Mucosa of gallbladder (tissue), 1 donor: ENCODE measurements around the gene IMMP2L. TPM values are rescaled to one million over a fixed set of nuclear protein-coding genes. Genes with fewer than 3 reads are reported as not detected.
"Not testable (repeated sequence)": the region's sequence is repeated elsewhere in the genome, so short reads cannot be mapped to it uniquely, and the experiment has no call there.

Experiments
- DNase-seq: peaks from one replicate; pipeline ENCODE4 v3.0.0-alpha.2; 2020; ENCODE audit warnings: low spot score
- total RNA-seq: library from RNA; stranded (reverse); gene quantifications from one replicate; pipeline ENCODE4 v1.2.1, GENCODE V29; 2021
- donor health status: DM: no; HTN: no; CAD: no.

The IMMP2L gene
- total RNA-seq, 1 donor from 2014 or later: 19.7 TPM

DNA sequence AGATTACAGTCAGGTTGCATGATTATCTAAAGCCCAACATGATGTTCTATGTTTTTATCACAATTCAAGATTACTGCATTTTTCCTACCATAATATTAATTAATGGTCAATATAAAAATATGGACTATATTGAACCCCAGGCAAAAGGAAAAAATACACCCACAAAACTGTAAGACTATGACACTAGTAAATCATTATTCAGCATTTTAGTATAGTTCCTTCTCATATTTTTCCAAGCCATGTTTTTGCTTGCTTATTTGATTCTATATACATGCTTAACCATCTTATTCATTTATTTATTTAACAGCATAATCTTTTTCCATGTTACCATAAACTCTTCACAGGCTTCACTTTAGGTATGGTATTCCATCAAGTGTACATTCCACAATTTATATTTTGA is 101.6 kb downstream of the IMMP2L start:
- no peak for DNase-seq

GRCh38 chr7:111459757-111460280 is 102.5 kb downstream of the IMMP2L start:
- DNase-seq: no peak

GRCh38 chr7:111459065-111459756 is 103.1 kb downstream of the IMMP2L start:
- DNase-seq: no peak

- not testable (repeated sequence) for DNase-seq
Measured at GRCh38 chr7:111450705-111451104, 111.6 kb downstream of the IMMP2L start.

DNA sequence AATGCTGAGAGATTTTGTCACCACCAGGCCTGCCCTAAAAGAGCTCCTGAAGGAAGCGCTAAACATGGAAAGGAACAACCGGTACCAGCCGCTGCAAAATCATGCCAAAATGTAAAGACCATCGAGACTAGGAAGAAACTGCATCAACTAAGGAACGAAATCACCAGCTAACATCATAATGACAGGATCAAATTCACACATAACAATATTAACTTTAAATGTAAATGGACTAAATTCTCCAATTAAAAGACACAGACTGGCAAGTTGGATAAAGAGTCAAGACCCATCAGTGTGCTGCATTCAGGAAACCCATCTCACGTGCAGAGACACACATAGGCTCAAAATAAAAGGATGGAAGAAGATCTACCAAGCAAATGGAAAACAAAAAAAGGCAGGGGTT is 114.8 kb downstream of the IMMP2L start:
- not testable (repeated sequence) for DNase-seq

GRCh38 chr7:111439977-111440376 is 122.3 kb downstream of the IMMP2L start:
- no peak for DNase-seq

GRCh38 chr7:111438369-111439289 is 123.7 kb downstream of the IMMP2L start:
- no peak for DNase-seq

DNA sequence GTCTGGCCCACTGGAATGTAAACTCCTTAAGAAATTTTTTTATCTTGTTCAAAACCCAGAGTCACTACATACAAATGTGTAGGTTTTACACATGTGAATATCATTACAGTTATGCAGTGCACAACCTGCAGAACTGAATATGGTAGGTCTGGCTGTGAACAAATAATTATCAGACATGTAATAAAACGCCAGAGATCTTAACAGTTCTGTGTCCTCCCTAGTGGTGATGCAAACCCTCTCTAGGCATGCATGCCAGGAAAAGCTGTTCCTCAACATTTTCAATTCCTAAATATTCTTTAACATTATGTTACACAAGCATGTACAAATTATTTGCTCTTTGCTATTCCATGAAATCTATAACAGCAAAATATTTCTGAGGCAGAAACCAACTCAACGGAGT is 124.6 kb downstream of the IMMP2L start:
- no peak for DNase-seq

DNA sequence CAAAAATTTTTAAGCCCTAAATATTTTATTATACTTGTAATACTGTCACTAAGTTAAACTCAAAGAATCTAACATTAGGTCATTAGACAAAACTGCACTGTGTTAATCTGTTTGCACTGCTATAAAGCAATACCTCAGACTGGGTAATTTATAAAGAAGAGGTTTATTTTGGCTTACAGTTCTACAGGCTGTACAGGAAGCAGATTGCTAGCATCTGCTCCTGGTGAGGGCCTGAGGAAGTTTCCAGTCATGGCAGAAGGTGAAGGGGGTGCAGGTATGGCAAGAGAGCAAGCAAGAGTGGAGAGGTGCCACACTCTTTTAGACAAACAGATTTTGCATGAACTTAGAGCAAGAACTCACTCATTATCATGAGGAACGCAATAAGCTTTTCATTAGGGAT is 125.7 kb downstream of the IMMP2L start:
- no peak for DNase-seq

GRCh38 chr7:111433426-111433825 is 128.9 kb downstream of the IMMP2L start:
- DNase-seq: no peak

DNA sequence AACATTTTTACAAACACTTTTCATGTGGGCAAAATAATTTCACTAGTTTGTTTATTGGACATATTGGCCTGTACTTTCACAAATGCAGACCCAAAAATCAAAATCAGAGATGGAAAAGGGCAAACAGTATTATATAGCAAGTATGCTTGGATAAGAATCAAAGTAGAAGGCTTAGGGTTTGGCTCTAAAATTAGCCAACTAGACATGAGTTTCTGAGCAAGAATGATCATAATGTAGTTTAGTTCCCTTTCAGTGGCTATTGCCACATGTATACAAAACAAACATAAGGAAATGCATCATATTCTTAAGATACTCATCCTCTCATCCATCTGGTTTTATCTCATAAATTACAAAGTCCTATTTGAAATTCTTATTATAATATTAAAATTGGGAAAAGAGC is 132.5 kb downstream of the IMMP2L start:
- no peak for DNase-seq

DNA sequence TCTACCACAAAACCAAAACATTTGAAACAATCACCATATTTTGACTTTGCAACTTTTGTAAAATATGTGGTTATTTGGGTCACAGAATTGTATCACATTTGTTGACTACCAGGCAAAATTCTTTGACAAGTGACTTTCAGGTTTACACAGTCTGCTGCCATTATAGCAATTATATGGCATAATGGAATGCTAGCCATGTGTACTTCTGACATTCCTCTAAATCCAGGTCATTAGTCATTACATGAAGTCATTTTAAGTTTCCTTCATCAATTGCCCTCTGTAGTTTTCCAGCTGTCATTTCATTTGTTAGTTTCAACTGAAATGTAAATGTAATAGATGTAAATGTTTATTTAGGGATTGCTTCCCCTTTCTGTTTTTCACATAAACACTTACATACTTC is 137.5 kb downstream of the IMMP2L start:
- no peak for DNase-seq

DNA sequence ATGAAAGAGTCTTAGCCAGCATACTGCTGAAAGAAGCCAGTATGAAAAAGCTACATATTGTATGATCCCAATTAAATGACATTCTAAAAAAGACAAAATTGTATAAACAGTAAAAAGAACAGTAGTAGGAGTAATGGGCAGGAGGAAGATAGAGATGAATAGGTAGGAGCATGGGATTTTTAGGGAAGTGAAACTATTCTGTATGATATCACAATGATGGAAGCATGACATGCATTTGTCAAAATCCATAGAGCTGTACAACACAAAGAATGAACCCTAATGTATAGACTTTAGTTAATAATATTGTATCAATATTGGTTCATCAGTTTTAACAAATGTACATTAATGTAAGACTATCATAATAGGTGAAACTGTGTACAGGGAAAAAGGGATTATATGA is 147.9 kb downstream of the IMMP2L start:
- DNase-seq: no peak

DNA sequence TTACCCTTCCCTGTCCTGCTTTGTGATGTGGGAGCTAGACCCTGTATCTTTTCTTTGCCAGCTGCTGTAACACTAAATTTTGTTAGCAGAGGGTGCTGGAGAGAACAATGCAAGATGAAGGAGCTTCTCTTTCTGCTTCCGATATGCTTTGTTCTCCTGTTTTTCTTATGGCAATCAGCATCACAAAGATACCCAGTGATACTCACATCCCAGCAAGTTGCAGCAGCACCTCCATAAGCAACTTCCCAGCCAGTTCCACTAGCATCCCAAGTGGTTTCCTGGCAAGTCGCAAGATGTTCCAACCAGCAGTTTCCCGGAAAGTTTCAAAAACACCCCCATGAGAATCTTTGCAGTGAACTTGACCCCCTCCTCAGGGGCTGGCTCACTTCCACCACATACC is 148.6 kb downstream of the IMMP2L start:
- no peak for DNase-seq

GRCh38 chr7:111410899-111411298 is 151.4 kb downstream of the IMMP2L start:
- DNase-seq: no peak

DNA sequence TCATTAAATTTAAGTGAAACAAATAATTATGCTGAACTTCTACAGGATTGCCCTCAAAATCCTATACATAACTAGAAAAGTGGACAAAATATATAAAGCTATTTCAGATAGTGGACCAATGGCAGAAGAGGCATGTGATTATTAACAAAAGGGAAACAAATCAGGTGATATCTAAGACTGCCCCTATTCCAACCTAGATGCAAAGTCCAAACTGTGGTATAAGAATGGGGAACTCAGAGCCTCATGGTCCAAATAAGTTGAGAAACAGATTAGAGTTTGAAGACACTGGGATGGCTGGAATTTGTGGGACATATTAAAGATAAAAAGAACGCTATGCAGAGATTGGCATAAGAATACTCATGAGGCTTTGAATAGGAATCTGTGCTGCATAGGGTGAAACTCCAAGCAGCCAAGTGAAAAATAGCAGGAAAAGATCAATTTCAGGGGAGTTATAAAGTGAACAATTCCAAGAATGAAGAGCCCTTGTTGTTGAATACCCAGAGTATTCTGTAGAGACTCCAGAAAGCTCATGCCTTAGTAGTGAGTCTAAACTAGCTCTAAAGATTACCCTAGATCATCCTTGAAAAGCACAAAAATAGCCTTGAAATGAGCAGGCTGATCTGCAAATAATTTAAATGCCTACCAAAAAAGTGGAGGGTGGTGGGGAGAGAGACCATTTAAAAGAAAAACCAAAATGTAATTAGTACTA is 152.4 kb downstream of the IMMP2L start:
- DNase-seq: no peak

DNA sequence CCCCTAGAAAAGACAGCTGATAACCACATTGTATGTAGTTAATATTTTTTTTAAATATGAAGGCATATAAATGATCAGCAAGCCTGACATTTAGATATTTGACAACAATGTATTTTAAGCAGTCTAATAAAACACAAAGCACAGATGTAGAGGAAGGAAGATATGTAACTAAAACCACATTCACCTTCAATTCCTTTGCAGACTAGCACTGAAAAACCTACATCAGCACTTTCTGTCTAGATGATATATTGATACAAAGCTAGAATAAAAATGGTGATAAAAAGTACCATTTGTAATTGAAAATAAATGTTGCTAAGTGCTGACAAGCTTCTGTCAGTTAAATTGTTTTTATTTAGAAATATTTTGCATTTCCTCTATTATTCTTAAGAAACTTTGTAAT is 153.6 kb downstream of the IMMP2L start:
- DNase-seq: no peak

DNA sequence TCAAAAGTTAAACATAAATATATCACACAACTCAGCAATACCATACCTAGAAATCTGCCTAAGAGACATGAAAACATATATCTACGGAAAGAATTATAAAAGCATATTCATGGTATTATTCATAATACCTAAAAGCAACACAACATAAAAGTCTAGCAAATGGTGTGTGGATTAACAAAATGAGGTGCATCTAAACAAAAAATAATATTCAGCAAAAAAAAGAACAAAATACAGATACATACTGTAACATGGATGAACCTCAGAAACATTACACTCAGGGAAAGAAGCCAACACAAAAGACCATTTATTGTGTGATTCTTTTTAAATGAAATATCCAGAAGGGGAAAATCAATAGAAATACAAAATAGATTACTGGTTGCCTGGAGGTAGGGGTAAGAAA is 155.0 kb downstream of the IMMP2L start:
- no peak for DNase-seq

- DNase-seq: no peak
Measured at GRCh38 chr7:111405621-111406020, 156.7 kb downstream of the IMMP2L start.

GRCh38 chr7:111401516-111401915 is 160.8 kb downstream of the IMMP2L start:
- DNase-seq: no peak

DNA sequence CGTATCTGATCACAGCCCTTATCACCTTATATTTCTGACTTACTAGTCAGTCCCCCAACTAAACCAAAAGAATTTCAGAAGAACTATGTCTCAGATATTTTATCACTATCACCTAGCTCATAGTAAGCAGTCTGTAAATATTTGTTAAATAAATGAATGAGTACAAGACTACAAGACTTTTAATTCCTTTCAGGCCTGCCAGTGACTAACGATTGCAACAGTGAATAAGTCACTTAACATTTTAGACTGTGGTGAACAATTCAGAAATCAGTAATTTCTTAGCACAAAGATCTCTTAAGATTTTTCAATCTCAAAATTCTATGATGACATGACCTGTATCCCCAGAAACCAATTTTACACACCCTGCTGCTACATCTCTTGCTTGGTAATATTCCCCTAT is 162.2 kb downstream of the IMMP2L start:
- DNase-seq: no peak

DNA sequence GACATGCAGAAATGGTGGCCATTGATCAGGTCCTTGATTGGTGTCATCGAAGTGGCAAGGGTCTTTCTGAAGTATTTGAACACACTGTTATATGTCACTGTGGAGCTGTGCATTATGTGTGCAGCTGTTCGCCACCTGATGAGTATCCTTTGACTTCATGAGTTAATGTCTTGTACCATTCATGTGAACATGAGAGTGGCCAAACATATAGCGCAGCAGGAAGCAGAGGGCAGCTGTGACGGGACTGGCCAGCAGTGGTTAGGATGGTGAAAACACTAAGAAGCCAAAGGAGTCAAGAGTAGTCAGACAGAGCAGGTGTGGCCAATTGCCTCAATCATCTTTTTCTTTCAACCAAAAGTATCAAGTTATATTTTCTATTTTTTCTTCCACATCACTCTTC is 167.4 kb downstream of the IMMP2L start:
- no peak for DNase-seq
